GM19193 (cell line): ENCODE measurements around the gene ROR1.

ENCODE experiments used
- POLR2A ChIP-seq: IDR thresholded peaks from 4 replicates; pipeline ENCODE4 v1.6.1; 2011; ENCODE audit not compliant: insufficient read depth, insufficient read length; ENCODE audit errors: extremely low read depth

The ROR1 gene

GRCh38 chr1:63874278-63874880 lies 100.6 kb downstream of the ROR1 start:
- no peak for TF ChIP-seq POLR2A

GRCh38 chr1:63875636-63876035 lies 101.8 kb downstream of the ROR1 start:
- no peak for TF ChIP-seq POLR2A

GRCh38 chr1:63877021-63877767 lies 103.4 kb downstream of the ROR1 start:
- TF ChIP-seq POLR2A, result no peak

DNA sequence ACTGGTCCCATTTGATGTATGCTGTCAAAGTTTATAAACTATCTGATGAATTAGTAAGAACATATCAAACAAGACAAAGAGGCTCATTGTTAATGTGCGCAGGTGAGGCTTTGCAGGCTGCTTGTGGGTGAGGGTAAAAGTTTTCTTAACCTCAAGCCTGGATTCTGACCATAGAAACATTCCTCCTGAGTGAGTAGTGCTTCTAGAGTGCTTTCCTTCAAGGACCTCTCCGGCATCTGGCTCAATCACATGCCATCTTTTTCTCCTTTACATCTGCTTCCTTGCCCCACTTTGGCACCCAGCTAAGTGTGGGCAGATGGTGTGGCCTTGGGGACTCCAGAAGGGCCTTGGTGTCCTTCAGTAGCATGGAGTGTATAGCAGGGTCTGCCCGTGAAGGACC lies 104.0 kb downstream of the ROR1 start:
- TF ChIP-seq POLR2A, result no peak

DNA sequence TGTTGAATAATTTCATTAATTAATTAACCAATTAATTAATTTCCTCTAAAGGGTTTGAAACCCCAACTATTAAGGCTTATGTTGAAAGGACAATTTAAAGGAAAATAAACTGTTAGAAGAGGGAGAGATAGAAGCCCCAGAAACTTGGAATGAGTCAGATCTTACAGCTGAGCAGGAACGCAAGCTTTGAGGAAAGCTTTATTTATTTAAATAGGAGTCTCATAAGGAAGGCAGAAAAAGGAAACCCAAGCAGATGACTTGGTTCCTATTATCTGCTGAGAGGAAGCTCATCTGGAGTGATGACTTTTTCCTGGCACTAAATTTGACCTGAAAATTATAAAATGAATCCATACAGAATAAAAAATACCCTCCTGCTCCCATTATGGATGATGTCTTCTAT lies 105.1 kb downstream of the ROR1 start:
- no peak for TF ChIP-seq POLR2A

- no peak for TF ChIP-seq POLR2A
These were observed 107.2 kb downstream of the ROR1 start for GRCh38 chr1:63880958-63881576.

GRCh38 chr1:63882048-63882704 lies 108.4 kb downstream of the ROR1 start:
- TF ChIP-seq POLR2A, result no peak

GRCh38 chr1:63883494-63884235 lies 109.8 kb downstream of the ROR1 start:
- TF ChIP-seq POLR2A, result no peak

GRCh38 chr1:63884486-63884885 lies 110.7 kb downstream of the ROR1 start:
- no peak for TF ChIP-seq POLR2A

DNA sequence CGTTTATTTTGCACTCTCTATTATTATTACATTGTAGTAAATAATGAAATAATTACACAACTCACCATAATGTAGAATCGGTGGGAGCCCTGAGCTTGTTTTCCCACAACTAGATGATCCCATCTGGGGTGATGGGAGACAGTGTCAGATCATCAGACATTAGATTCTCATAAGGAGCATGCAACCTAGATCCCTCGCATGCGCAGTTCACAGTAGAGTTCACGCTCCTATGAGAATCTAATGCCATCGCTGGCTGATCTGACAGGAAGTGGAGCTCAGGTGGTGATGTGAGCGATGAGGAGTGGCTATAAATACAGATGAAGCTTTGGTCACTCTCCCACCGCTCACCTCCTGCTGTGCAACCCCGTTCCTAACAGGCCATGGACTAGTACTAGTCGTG lies 112.1 kb downstream of the ROR1 start:
- TF ChIP-seq POLR2A, result no peak

DNA sequence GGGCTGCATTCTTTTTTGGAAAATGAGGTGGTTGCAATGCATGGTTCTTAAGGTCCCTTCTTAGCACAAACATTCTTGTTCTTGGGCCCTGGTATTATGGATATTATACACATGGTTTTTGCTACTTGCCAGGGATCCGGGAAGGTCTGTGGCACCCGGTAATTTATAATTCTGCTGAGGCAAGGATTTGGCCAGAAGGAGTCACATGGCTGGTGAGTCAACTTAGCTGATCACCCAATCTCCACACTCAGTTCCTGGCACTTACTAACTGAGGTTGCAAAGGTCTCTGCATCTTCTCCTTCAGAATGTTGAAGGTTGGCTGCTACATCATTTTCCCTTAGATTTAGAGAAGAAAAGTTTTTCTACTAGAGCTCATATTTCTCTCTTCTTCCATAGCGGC lies 112.5 kb downstream of the ROR1 start:
- no peak for TF ChIP-seq POLR2A

- no peak for TF ChIP-seq POLR2A
These were observed 114.0 kb downstream of the ROR1 start for GRCh38 chr1:63887809-63888208.

DNA sequence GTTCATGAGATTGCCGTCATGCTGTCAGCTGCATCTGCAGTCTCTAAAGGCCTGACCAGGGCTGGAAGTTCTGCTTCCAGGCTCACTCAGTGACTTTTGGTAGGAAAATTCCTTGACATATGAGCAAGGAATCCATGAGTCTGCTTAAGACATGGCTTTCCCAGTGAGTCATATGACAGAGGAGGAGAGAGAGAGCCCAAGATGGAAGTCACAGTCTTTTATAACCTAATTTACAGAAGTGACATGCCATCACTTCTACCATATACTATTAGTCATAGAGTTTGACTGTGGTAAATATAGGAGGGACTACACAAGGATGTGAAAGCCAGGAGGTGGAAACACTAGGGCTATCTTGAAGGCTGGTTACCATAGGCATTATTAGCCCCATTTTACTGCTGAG lies 115.2 kb downstream of the ROR1 start:
- TF ChIP-seq POLR2A, result no peak

DNA sequence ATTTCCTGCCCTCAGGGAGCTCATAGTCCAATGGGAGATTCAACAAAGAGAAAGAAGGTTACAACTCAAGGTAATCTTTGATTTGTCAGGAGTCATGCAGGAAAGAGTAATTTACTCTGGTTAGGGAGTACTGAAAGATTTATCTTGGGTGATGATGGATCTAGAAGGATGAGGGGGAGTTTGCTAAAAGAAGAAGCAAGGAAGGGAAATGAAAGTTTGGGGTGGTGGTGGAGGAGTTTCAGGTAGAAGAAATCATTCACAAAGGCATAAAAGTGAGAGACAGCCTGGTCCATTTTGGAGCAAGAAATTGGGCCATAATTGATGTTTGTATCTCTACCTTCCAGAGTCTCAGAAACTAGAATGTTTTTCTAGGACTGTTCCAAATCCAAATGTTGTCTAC lies 116.7 kb downstream of the ROR1 start:
- no peak for TF ChIP-seq POLR2A
